HG02970 (cell line): Measurements from ENCODE around the gene GARIN5A.

Experiments used
- ATAC-seq: cut with Tn5 transposase; IDR thresholded peaks from one replicate; pipeline ENCODE4 v1.9.1; 2021; ENCODE audit warnings: mild to moderate bottlenecking, moderate library complexity, moderate number of reproducible peaks; ENCODE audit not compliant: unreplicated experiment, low FRiP score

Gene GARIN5A

GRCh38 chr19:50419022-50419579 is 57.5 kb downstream of the GARIN5A start:
- no peak for ATAC-seq

- no peak for ATAC-seq
These were observed 58.2 kb downstream of the GARIN5A start, which contains the start of gene SPIB for GRCh38 chr19:50418176-50419021. Gene SPIB (plus strand): TSS chr19:50418938. CDS start chr19:50418963, 25 bp downstream.

GRCh38 chr19:50417111-50418081 is 59.3 kb downstream of the GARIN5A start:
- no peak for ATAC-seq
